Epithelial cell of proximal tubule (primary cell): ENCODE measurements around the gene TRAPPC6A. TPM values are rescaled to one million over a fixed set of nuclear protein-coding genes. Genes with fewer than 3 reads are reported as not detected.

Source experiments
- DNase-seq: peaks from one replicate; pipeline ENCODE4 v3.0.0-alpha.2; 2011; ENCODE audit warnings: low read depth
- H3K4me3 ChIP-seq: 2 replicates; pipeline ENCODE4 v1.5.1; 2011; ENCODE audit warnings: low read depth, mild to moderate bottlenecking, low read length
- total RNA-seq: library from RNA; depleted of rRNA; stranded (reverse); fragments of >200 nt; gene quantifications from 2 replicates; pipeline ENCODE4 v1.2.3, GENCODE V29; 2015
- TF ChIP-seq, protein P1 (sequence below): conservative IDR thresholded peaks from 2 replicates; pipeline ENCODE4 v1.5.1; 2012; ENCODE audit warnings: low read depth, mild to moderate bottlenecking, low read length

Gene TRAPPC6A
- total RNA-seq, 1 donor from 2014 or later: 16.5 TPM

DNA sequence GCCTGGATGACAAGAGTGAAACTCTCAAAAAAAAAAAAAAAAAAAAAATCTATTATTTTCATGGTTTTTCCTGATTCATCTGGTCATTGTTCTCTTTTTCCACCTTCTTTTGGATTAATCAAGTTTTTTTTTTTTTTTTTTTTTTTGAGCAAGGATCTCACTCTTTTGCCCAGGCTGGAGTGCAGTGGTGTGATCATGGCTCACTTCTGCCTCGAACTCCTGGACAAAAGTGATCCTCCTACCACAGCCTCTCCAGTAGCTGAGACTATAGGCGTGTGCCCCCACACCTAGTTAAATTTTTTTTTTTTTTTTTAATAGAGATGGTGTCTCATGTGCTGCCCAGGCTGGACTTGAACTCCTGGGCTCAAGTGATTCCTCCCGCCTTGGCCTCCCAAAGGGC, 28.3 kb upstream of the TRAPPC6A start:
- TF ChIP-seq, protein P1, sequence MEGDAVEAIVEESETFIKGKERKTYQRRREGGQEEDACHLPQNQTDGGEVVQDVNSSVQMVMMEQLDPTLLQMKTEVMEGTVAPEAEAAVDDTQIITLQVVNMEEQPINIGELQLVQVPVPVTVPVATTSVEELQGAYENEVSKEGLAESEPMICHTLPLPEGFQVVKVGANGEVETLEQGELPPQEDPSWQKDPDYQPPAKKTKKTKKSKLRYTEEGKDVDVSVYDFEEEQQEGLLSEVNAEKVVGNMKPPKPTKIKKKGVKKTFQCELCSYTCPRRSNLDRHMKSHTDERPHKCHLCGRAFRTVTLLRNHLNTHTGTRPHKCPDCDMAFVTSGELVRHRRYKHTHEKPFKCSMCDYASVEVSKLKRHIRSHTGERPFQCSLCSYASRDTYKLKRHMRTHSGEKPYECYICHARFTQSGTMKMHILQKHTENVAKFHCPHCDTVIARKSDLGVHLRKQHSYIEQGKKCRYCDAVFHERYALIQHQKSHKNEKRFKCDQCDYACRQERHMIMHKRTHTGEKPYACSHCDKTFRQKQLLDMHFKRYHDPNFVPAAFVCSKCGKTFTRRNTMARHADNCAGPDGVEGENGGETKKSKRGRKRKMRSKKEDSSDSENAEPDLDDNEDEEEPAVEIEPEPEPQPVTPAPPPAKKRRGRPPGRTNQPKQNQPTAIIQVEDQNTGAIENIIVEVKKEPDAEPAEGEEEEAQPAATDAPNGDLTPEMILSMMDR: no peak
- no peak for DNase-seq
- no peak overlapping the region for H3K4me3 ChIP-seq

DNA sequence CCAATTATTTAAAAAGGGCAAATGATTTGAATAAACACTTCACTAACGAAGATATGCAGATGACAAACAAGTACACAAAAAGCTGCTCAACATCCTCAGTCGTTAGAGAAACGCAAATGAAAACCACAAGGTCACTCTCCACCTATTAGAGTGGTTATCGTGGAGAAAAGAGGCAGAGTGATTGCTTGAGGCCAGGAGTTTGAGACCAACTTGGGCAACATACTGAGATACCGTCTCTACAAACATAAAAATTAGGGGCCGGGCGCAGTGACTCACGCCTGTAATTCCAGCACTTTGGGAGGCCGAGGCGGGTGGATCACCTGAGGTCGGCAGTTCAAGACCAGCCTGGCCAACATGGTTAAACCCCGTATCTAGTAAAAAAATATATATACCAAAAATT, 27.8 kb upstream of the TRAPPC6A start:
- no peak overlapping the region for H3K4me3 ChIP-seq
- DNase-seq: no peak
- TF ChIP-seq, protein P1: no peak

DNA sequence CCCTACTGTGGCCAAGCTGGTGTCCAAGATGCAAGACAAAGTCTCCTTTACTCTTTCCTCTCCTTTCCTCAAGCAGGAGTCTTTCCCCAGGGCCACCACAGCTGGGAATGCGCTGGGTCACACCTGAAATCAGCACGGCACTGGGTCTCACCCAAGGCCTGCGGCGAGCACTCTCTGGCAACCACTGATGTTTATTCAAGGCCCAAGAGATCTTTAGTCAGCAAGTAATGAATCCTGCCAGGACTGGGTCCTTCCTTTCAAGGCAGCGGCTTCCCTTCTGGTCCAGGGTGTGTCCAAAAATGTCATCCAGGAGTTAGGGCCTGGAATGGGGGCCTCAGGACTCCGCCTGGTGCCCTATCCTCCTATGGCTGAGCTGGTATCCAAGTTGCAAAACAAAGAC, 24.6 kb upstream of the TRAPPC6A start:
- no peak overlapping the region for H3K4me3 ChIP-seq
- DNase-seq: no peak
- TF ChIP-seq, protein P1: no peak

DNA sequence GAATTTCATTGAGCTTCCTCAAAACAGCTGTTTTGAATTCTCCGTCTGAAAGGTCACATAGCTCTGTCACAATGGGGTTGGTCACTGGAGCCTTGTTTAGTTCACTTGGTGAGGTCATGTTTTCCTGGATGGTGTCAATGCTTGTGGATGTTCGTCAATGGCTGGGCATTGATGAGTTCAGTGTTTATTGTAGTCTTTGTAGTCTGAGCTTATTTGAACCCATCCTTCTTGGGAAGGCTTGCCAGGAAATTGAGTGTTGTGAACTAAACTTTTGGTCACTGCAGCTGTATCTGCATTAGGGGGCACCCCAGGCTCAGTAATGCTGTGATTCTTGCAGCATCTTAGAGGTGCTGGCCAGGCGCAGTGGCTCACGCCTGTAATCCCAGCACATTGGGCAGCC, 22.5 kb upstream of the TRAPPC6A start:
- TF ChIP-seq, protein P1: peak; percentile 30
- H3K4me3 ChIP-seq: no peak overlapping the region
- DNase-seq: no peak

DNA sequence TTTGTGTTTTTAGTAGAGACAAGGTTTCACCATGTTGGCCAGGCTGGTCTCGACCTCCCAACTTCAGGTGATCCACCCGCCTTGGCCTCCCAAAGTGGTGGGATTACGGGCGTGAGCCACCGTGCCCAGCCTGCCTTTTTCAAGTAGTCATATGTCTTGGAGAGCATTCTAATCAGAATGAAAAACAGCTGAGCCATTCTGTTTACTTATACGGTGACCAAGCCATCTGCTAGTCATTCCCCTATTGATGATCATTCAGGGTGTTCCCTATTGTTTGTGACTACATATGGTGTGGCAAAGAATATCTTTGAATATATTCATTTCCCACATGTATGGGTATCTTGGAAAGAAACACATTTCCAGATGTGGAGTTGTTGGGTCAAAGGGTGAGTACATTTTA, 17.7 kb upstream of the TRAPPC6A start:
- no peak for DNase-seq
- TF ChIP-seq, protein P1: no peak
- H3K4me3 ChIP-seq: no peak overlapping the region

DNA sequence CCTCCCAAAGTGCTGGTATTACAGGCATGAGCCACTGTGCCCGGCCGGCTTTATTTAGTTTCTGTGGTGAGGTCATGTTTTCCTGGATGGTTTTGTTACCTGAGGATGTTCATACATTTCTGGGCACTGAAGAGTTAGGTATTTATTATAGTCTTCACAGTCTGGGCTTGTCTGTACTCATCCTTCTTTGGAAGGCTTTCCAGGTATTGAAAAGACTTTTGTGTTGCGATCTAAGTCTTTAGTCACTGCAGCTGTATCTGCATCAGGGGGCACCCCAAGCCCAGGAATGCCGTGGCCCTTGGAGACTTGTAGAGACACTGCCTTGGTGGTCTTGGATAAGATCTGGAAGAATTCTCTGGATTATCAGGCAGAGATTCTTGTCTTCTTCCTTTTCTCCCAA, 13.3 kb upstream of the TRAPPC6A start:
- no peak for DNase-seq
- H3K4me3 ChIP-seq: no peak overlapping the region
- TF ChIP-seq, protein P1: no peak

DNA sequence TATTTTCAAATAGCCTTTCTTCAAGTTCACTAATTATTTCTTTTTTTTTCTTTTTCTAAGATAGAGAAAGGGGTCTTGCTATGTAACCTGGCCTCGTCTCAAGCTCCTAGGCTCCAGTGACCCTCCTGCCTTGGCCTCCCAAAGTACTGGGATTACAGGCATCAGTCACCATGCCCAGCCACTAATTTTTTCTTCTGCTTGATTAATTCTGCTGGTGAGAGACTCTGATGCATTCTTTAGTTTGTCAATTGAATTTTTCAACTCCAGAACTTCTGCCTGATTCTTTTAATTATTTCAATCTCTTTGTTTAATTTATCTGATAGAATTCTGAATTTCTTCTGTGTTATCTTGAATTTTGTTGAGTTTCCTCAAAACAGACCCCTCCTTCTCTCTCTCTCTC, 11.9 kb upstream of the TRAPPC6A start:
- TF ChIP-seq, protein P1: no peak
- DNase-seq: no peak
- no peak overlapping the region for H3K4me3 ChIP-seq
